Measurements from ENCODE around the gene HYCC1. TPM values are rescaled to one million over a fixed set of nuclear protein-coding genes. Genes with fewer than 3 reads are reported as not detected.
"Not testable (repeated sequence)": the region's sequence is repeated elsewhere in the genome, so short reads cannot be mapped to it uniquely, and the experiment has no call there.

Gene HYCC1
- total RNA-seq, 2 experiments from 2014 or later, result 17.8 to 18.5 TPM

DNA sequence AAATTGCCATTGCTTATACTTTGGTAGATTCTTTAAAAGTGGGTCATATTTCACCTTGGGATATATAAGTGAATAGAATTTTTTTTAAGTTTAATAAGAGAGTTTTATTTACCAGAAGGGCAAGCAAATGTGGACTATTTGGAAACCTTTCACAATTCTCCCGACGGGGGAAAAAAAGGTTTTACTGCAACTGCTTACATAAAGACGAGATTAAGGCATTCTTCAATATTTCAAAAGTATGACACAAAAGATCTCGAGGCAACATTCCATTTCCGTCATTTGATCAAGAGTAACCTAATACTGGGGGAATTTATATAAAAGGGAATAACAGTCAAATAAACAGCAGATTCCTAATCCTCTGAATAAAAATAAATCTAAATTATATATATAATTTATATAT, 28.5 kb downstream of the HYCC1 start:
- no peak overlapping the region for H3K27ac Mint-ChIP-seq
- ATAC-seq (no peak), DNase-seq (no peak)
- no peak overlapping the region for H3K4me3 Mint-ChIP-seq
- H3K27me3 Mint-ChIP-seq, result no peaks in the 10 kb centered on the region
- TF ChIP-seq, protein P1, sequence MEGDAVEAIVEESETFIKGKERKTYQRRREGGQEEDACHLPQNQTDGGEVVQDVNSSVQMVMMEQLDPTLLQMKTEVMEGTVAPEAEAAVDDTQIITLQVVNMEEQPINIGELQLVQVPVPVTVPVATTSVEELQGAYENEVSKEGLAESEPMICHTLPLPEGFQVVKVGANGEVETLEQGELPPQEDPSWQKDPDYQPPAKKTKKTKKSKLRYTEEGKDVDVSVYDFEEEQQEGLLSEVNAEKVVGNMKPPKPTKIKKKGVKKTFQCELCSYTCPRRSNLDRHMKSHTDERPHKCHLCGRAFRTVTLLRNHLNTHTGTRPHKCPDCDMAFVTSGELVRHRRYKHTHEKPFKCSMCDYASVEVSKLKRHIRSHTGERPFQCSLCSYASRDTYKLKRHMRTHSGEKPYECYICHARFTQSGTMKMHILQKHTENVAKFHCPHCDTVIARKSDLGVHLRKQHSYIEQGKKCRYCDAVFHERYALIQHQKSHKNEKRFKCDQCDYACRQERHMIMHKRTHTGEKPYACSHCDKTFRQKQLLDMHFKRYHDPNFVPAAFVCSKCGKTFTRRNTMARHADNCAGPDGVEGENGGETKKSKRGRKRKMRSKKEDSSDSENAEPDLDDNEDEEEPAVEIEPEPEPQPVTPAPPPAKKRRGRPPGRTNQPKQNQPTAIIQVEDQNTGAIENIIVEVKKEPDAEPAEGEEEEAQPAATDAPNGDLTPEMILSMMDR (IDR thresholded peaks at IDR 0.05), result no peak
- peaks cover 8% of the 10 kb centered on the region for H3K36me3 Mint-ChIP-seq (ENCODE audit: low read depth)
- intact Hi-C loops (cut with micrococcal nuclease), result no loop called here
- H3K9me3 Mint-ChIP-seq, result no peaks in the 10 kb centered on the region
- ChIA-PET POLR2A (interaction anchor here (0.6 kb wide), 1 partner anchor 293 kb away, joined by 4 read pairs; no protein-coding TSS in a partner anchor), CTCF (no interaction called here)
- peaks cover 5% of the 10 kb centered on the region for H3K4me1 Mint-ChIP-seq (ENCODE audit: low read depth)

DNA sequence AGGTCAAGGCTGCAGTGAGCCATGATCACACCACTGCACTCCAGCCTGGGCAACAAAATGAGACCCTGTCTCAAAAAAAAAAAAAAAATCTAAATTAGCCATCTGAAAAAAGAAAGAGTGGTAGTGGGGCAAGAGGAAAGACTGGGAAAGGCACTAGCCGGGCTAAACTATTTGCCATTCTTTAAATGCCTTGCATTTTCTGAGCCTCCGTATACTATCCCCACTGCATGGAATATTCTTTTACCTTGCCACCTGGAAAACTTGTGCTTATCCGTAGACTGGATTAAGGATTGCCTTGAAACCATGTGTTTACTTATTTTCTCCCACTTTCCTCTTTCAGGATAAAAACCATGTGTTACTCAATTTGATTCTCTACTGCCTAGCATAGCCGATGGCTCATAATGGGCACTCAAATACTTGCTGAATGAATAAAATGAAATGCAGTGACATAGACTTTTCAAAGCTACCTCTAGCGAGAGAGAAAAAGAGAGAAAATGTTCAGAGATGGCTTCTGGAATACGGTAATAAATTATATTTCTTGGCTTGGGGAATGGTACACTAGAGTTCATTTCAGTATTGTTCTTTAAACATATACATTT, 30.6 kb downstream of the HYCC1 start:
- no peaks in the 10 kb centered on the region for H3K27me3 Mint-ChIP-seq
- H3K4me1 Mint-ChIP-seq (ENCODE audit: low read depth), result peaks cover 3% of the 10 kb centered on the region
- ATAC-seq (no peak), DNase-seq (no peak)
- H3K36me3 Mint-ChIP-seq (ENCODE audit: low read depth), result peaks cover under 1% of the 10 kb centered on the region
- TF ChIP-seq, protein P1 (IDR thresholded peaks at IDR 0.05), result no peak
- H3K27ac Mint-ChIP-seq, result no peak overlapping the region
- CTCF ChIA-PET, result interaction anchor here (2.3 kb wide), 1 partner anchor 72 kb away, joined by 11 read pairs; no protein-coding TSS in a partner anchor
- no peak overlapping the region for H3K4me3 Mint-ChIP-seq
- H3K9me3 Mint-ChIP-seq, result no peaks in the 10 kb centered on the region
- intact Hi-C loops (cut with micrococcal nuclease), result no loop called here
- POLR2A ChIA-PET, result interaction anchor here (0.8 kb wide), 1 partner anchor 197 kb away, joined by 3 read pairs; no protein-coding TSS in a partner anchor

- H3K4me3 Mint-ChIP-seq, result no peak overlapping the region
- peaks cover 9% of the 10 kb centered on the region for H3K36me3 Mint-ChIP-seq (ENCODE audit: low read depth)
- no peaks in the 10 kb centered on the region for H3K27me3 Mint-ChIP-seq
- ChIA-PET POLR2A (no interaction called here), CTCF (no interaction called here)
- no peak for ATAC-seq
- peaks cover 3% of the 10 kb centered on the region for H3K4me1 Mint-ChIP-seq (ENCODE audit: low read depth)
- H3K9me3 Mint-ChIP-seq, result no peaks in the 10 kb centered on the region
- intact Hi-C loops (cut with micrococcal nuclease), result no loop called here
- H3K27ac Mint-ChIP-seq, result no peak overlapping the region
- no peak for DNase-seq
- TF ChIP-seq, protein P1 (IDR thresholded peaks at IDR 0.05), result no peak
Measured at GRCh38 chr7:22980422-22980821, 33.5 kb downstream of the HYCC1 start.

- no peak for DNase-seq
- Mint-ChIP-seq H3K4me3 (no peak overlapping the region), H3K27ac (no peak overlapping the region), H3K4me1 (ENCODE audit: low read depth) (peaks cover 3% of the 10 kb centered on the region), H3K9me3 (no peaks in the 10 kb centered on the region), H3K36me3 (ENCODE audit: low read depth) (peaks cover 11% of the 10 kb centered on the region), H3K27me3 (no peaks in the 10 kb centered on the region)
- ATAC-seq, result no peak
- TF ChIP-seq, protein P1 (IDR thresholded peaks at IDR 0.05), result no peak
- intact Hi-C loops (cut with micrococcal nuclease), result no loop called here
- POLR2A ChIA-PET, result no interaction called here
- CTCF ChIA-PET, result no interaction called here
Measured at GRCh38 chr7:22979861-22980260, 34.1 kb downstream of the HYCC1 start.

DNA sequence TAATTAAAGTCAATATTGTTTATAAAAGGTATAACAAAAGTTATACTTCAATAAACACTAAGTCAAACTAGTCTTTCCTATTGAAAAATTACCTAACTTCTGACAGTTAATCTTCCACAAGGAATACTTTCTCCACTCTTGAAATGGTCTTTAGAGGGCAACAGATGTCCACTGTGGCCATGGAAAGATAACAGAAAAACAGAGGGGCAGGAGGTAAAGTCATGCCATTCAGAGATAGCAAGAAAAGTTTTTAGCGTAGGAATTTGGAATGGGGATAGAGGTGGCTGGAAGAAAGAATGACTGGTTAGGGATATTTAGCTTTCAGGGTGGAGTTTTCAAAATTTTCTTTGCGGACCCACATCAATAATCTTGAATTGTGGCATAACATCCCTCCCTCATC, 34.7 kb downstream of the HYCC1 start:
- H3K4me3 Mint-ChIP-seq, result no peak overlapping the region
- H3K4me1 Mint-ChIP-seq (ENCODE audit: low read depth), result peaks cover 7% of the 10 kb centered on the region
- ATAC-seq (no peak), DNase-seq (no peak)
- TF ChIP-seq, protein P1 (IDR thresholded peaks at IDR 0.05), result no peak
- peaks cover 16% of the 10 kb centered on the region for H3K36me3 Mint-ChIP-seq (ENCODE audit: low read depth)
- CTCF ChIA-PET, result interaction anchor here (1.8 kb wide), 1 partner anchor 419 kb away, joined by 5 read pairs; no protein-coding TSS in a partner anchor
- no peaks in the 10 kb centered on the region for H3K27me3 Mint-ChIP-seq
- no peak overlapping the region for H3K27ac Mint-ChIP-seq
- POLR2A ChIA-PET, result no interaction called here
- no peaks in the 10 kb centered on the region for H3K9me3 Mint-ChIP-seq
- intact Hi-C loops (cut with micrococcal nuclease), result no loop called here

DNA sequence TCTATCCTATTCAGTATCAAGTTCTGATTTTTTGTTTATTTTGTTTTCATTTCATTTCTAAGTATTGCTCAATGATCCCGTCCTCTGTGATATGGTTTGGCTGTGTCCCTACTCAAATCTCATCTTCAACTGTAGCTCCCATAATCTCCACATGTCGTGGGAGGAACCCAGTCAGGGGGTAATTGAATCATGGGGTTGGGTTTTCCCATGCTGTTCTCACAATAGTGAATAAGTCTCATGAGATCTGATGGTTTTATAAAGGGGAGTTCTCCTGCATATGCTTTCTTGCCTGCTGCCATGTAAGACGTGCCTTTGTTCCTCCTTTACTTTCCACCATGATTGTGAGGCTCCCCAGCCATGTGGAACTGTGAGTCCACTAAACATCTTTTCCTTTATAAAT, 39.3 kb downstream of the HYCC1 start:
- ATAC-seq; DNase-seq; intact Hi-C loops (cut with micrococcal nuclease); H3K9me3 Mint-ChIP-seq; H3K27ac Mint-ChIP-seq; H3K4me1 Mint-ChIP-seq (ENCODE audit: low read depth); POLR2A ChIA-PET; H3K27me3 Mint-ChIP-seq; H3K4me3 Mint-ChIP-seq: not testable (repeated sequence)
- CTCF ChIA-PET, result interaction anchor here (4.3 kb wide), 1 partner anchor 82 kb away, joined by 28 read pairs; no protein-coding TSS in a partner anchor
- H3K36me3 Mint-ChIP-seq (ENCODE audit: low read depth), result peaks cover 22% of the 10 kb centered on the region

All from activated CD8-positive, alpha-beta T cell treated with anti-CD3 and anti-CD28 coated beads for 36 hours (primary cell).